ENCODE measurements around the gene HSPA14. TPM values are rescaled to one million over a fixed set of nuclear protein-coding genes. Genes with fewer than 3 reads are reported as not detected.
"Not testable (repeated sequence)": the region's sequence is repeated elsewhere in the genome, so short reads cannot be mapped to it uniquely, and the experiment has no call there.

The HSPA14 gene
- total RNA-seq, 1 donor from 2014 or later = 41.8 TPM

DNA sequence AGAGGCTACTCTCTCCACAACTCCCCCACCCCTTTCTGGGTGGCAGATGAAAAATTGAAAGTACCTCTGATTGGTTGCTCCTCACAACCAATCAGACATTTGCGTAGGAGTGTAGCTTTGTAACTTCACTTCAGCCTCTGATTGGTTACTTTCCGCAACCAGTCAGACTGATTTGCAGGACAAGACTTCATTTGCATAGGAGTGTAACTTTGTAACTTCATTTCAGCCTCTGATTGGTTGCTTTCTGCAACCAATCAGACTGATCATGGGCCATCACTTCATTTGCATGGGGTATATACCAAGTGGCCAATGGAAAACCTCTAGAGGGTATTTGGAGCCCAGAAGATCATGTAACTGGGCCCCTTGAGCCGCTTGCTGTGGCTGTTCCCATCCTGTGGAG lies 25.8 kb upstream of the HSPA14 start:
- no peaks in the 10 kb centered on the region for H3K4me1 ChIP-seq
- H3F3A ChIP-seq (ENCODE audit: low read depth) = no peaks in the 10 kb centered on the region
- peak; percentile 2 for DNase-seq (ENCODE audit: low spot score)
- H2AFZ ChIP-seq (replicated peaks) = peak overlapping the region; percentile 59
- peaks cover 5% of the 10 kb centered on the region for H3K27me3 Mint-ChIP-seq (ENCODE audit: insufficient read depth, low read depth)
- H3K36me3 ChIP-seq = no peaks in the 10 kb centered on the region
- no peak overlapping the region for H3K27ac ChIP-seq
- H3K4me2 ChIP-seq = no peak overlapping the region
- H3K36me3 Mint-ChIP-seq = no peaks in the 10 kb centered on the region
- no peaks in the 10 kb centered on the region for H3K79me2 ChIP-seq (ENCODE audit: low read depth)
- H3K4me1 Mint-ChIP-seq = no peaks in the 10 kb centered on the region
- no peaks in the 10 kb centered on the region for H3K9me3 Mint-ChIP-seq
- H3K27ac Mint-ChIP-seq = no peak overlapping the region
- no peak overlapping the region for H3K4me3 Mint-ChIP-seq
- no peaks in the 10 kb centered on the region for H4K20me1 ChIP-seq (ENCODE audit: low read depth)
- H3K9ac ChIP-seq = no peak overlapping the region
- no peak overlapping the region for H3K4me3 ChIP-seq
- H3K27me3 ChIP-seq = no peaks in the 10 kb centered on the region
- TF ChIP-seq EZH2phosphoT487 (IDR thresholded peaks at IDR 0.05) (no peak), EZH2 (IDR thresholded peaks at IDR 0.05) (no peak)
- TF ChIP-seq, protein P1, sequence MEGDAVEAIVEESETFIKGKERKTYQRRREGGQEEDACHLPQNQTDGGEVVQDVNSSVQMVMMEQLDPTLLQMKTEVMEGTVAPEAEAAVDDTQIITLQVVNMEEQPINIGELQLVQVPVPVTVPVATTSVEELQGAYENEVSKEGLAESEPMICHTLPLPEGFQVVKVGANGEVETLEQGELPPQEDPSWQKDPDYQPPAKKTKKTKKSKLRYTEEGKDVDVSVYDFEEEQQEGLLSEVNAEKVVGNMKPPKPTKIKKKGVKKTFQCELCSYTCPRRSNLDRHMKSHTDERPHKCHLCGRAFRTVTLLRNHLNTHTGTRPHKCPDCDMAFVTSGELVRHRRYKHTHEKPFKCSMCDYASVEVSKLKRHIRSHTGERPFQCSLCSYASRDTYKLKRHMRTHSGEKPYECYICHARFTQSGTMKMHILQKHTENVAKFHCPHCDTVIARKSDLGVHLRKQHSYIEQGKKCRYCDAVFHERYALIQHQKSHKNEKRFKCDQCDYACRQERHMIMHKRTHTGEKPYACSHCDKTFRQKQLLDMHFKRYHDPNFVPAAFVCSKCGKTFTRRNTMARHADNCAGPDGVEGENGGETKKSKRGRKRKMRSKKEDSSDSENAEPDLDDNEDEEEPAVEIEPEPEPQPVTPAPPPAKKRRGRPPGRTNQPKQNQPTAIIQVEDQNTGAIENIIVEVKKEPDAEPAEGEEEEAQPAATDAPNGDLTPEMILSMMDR (IDR thresholded peaks at IDR 0.05) = no peak
- H3K9me3 ChIP-seq (ENCODE audit: low read depth) = no peaks in the 10 kb centered on the region

DNA sequence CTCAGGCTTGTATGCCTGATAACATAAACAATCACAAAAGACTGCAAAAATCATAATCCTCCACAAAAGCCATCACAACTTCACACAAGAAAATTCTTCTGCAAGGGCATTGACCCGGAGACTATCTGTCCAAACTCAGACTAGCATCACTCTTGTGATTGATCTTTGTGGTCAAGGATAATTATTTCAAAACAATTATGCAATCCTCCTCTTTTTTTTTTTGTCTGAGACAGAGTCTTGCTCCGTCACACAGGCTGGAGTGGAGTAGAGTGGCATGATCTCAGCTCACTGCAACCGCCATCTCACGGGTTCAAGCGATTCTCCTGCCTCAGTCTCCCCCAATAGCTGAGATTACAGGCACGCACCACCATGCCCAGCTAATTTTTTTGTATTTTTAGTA lies 22.4 kb upstream of the HSPA14 start:
- Histone ChIP-seq H3K9ac (no peak overlapping the region), H3K9me3 (ENCODE audit: low read depth) (no peaks in the 10 kb centered on the region), H4K20me1 (ENCODE audit: low read depth) (no peaks in the 10 kb centered on the region), H2AFZ (replicated peaks) (no peak overlapping the region), H3K4me3 (no peak overlapping the region), H3K36me3 (no peaks in the 10 kb centered on the region), H3F3A (ENCODE audit: low read depth) (no peaks in the 10 kb centered on the region), H3K4me1 (no peaks in the 10 kb centered on the region), H3K27ac (no peak overlapping the region), H3K79me2 (ENCODE audit: low read depth) (no peaks in the 10 kb centered on the region), H3K27me3 (no peaks in the 10 kb centered on the region), H3K4me2 (no peak overlapping the region)
- Mint-ChIP-seq H3K36me3 (no peaks in the 10 kb centered on the region), H3K27ac (no peak overlapping the region), H3K9me3 (no peaks in the 10 kb centered on the region), H3K27me3 (ENCODE audit: insufficient read depth, low read depth) (no peaks in the 10 kb centered on the region), H3K4me1 (peaks cover 3% of the 10 kb centered on the region), H3K4me3 (no peak overlapping the region)
- no peak for DNase-seq (ENCODE audit: low spot score)
- TF ChIP-seq EZH2phosphoT487 (IDR thresholded peaks at IDR 0.05) (no peak), EZH2 (IDR thresholded peaks at IDR 0.05) (no peak)
- TF ChIP-seq, protein P1 (IDR thresholded peaks at IDR 0.05) = no peak

DNA sequence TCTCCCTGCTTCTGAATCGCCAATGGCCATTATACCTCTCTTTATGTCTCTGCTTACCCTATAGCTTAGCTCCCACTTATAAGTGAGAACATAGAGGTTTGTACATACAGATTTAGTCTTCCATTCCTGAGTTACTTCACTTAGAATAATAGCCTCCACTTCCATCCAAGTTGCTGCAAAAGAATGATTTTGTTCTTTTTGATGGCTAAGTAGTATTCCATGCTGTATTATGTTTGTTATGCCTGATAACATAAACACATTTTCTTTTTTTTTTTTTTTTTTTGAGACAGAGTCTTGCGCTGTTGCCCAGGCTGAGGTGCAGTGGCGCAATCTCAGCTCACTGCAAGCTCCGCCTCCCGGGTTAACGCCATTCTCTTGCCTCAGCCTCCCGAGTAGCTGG lies 21.4 kb upstream of the HSPA14 start:
- not testable (repeated sequence) for H3K27ac ChIP-seq; H3K4me3 ChIP-seq; H3K79me2 ChIP-seq (ENCODE audit: low read depth); H3K4me1 Mint-ChIP-seq; H3K4me2 ChIP-seq; H3K4me3 Mint-ChIP-seq; H3K27me3 Mint-ChIP-seq (ENCODE audit: insufficient read depth, low read depth); H3K9me3 ChIP-seq (ENCODE audit: low read depth); H3K36me3 Mint-ChIP-seq; H4K20me1 ChIP-seq (ENCODE audit: low read depth); H3K27ac Mint-ChIP-seq; H3F3A ChIP-seq (ENCODE audit: low read depth); H3K9ac ChIP-seq; H3K27me3 ChIP-seq; H3K4me1 ChIP-seq; DNase-seq (ENCODE audit: low spot score); H3K9me3 Mint-ChIP-seq; H2AFZ ChIP-seq (replicated peaks); H3K36me3 ChIP-seq

DNA sequence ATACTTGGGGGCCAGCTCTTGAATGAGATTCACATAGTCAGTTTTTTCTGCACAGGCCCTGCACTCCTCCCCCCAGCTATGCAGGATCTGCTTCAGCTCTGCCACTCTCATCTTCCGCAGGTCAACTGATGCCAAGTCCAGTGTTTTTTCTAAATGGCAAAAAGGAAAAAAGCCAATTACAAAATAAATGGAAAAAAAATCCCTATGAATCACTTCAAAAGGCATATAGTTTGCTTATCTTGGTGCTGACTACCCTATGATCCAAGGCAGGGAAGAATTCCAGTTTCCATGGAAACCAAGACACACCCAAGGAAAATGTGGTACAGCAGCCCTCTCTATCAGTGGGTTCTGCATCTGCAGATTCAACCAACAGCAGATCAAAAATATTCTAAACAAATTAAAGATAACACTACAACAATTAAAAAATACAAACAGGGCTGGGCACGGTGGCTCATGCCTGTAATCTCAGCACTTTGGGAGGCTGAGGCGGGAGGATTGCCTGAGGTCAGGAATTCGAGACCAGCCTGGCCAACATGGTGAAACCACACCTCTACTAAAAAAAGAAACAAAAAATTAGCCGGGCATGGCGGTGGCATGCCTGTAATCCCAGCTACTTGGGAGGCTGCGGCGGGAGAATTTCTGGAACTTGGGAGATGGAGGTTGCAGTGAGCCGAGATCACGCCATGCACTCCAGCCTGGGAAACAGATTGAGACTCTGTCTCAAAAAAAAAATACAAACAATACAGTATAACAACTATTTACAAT lies 17.9 kb upstream of the HSPA14 start:
- H3F3A ChIP-seq (ENCODE audit: low read depth) = no peaks in the 10 kb centered on the region
- no peak overlapping the region for H3K4me3 Mint-ChIP-seq
- no peak overlapping the region for H3K4me2 ChIP-seq
- no peak overlapping the region for H3K4me3 ChIP-seq
- DNase-seq (ENCODE audit: low spot score) = no peak
- H2AFZ ChIP-seq (replicated peaks) = no peak overlapping the region
- no peak overlapping the region for H3K9ac ChIP-seq
- H3K27me3 Mint-ChIP-seq (ENCODE audit: insufficient read depth, low read depth) = no peaks in the 10 kb centered on the region
- H3K36me3 Mint-ChIP-seq = no peaks in the 10 kb centered on the region
- H3K9me3 Mint-ChIP-seq = no peaks in the 10 kb centered on the region
- H3K79me2 ChIP-seq (ENCODE audit: low read depth) = no peaks in the 10 kb centered on the region
- no peaks in the 10 kb centered on the region for H3K9me3 ChIP-seq (ENCODE audit: low read depth)
- H3K36me3 ChIP-seq = no peaks in the 10 kb centered on the region
- no peaks in the 10 kb centered on the region for H3K27me3 ChIP-seq
- H3K27ac Mint-ChIP-seq = no peak overlapping the region
- no peaks in the 10 kb centered on the region for H4K20me1 ChIP-seq (ENCODE audit: low read depth)
- no peak overlapping the region for H3K27ac ChIP-seq
- TF ChIP-seq, protein P1 (IDR thresholded peaks at IDR 0.05) = no peak
- no peak for TF ChIP-seq EZH2phosphoT487 (IDR thresholded peaks at IDR 0.05)
- no peak for TF ChIP-seq EZH2 (IDR thresholded peaks at IDR 0.05)
- H3K4me1 ChIP-seq = no peaks in the 10 kb centered on the region
- H3K4me1 Mint-ChIP-seq = peaks cover 10% of the 10 kb centered on the region

Measured in neural progenitor cell (in vitro differentiated cells).